G401.6 (cell line): ENCODE measurements around the gene BHMT.
"Not testable (repeated sequence)": the region's sequence is repeated elsewhere in the genome, so short reads cannot be mapped to it uniquely, and the experiment has no call there.

ENCODE experiments used
- FAIRE-seq: peaks from 2 replicates; lab custom pipeline; 2012; peaks lifted over from hg19 to GRCh38; lab: Jason Lieb, UNC

The BHMT gene

GRCh38 chr5:79172269-79172668 is 60.7 kb downstream of the BHMT start:
- FAIRE-seq, result no peak

- no peak for FAIRE-seq
These were observed 62.0 kb downstream of the BHMT start for GRCh38 chr5:79173626-79174025.

- FAIRE-seq, result not testable (repeated sequence)
These were observed 68.8 kb downstream of the BHMT start for GRCh38 chr5:79180449-79180848.

GRCh38 chr5:79181419-79182022 is 69.9 kb downstream of the BHMT start:
- FAIRE-seq, result no peak
